A549 (cell line): ENCODE measurements around the gene RRBP1.

Experiments used
- JUN ChIP-seq, 2 experiments: fragments of >200 bp; sonication (Bioruptor Twin); formaldehyde crosslinking; IDR thresholded peaks; 2 replicates in 1 of 2; 3 replicates in 1 of 2; pipeline ENCODE4 v1.6.1; 2016 to 2017
- KDM5A ChIP-seq: fragments of 200-600 bp; sonication (generic); IDR thresholded peaks from 2 replicates; pipeline ENCODE4 v1.6.1; 2016; ENCODE audit warnings: antibody characterized with exemption, mild to moderate bottlenecking
- TF ChIP-seq, protein P1 (sequence below): fragments of >200 bp; sonication (Bioruptor Twin); formaldehyde crosslinking; IDR thresholded peaks from 3 replicates; pipeline ENCODE4 v1.5.1; 2016

DNA sequence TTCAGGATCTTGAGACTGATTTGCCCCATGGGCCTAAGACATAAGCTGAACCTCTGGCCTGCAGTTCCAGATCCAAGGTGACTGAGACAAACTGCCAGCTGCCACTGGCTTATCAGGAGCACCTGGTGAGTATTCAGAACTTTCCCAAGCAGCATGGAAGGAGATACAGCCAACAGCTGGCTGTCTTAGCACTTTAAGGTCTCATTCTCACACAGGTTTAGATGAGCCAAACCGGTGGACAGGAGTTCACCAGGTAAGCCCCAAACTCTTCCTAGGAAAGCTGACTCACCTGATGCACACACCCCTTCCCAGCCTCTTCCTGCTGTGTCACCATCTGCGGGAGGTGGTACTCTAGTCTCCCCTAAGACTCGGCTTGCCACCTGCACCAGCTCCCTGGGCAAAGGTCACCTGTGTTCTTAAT lies 17.9 kb upstream of the RRBP1 start, which contains the start of gene BANF2:
- TF ChIP-seq JUN (IDR thresholded peaks at IDR 0.05), result no peak
- TF ChIP-seq, protein P1, sequence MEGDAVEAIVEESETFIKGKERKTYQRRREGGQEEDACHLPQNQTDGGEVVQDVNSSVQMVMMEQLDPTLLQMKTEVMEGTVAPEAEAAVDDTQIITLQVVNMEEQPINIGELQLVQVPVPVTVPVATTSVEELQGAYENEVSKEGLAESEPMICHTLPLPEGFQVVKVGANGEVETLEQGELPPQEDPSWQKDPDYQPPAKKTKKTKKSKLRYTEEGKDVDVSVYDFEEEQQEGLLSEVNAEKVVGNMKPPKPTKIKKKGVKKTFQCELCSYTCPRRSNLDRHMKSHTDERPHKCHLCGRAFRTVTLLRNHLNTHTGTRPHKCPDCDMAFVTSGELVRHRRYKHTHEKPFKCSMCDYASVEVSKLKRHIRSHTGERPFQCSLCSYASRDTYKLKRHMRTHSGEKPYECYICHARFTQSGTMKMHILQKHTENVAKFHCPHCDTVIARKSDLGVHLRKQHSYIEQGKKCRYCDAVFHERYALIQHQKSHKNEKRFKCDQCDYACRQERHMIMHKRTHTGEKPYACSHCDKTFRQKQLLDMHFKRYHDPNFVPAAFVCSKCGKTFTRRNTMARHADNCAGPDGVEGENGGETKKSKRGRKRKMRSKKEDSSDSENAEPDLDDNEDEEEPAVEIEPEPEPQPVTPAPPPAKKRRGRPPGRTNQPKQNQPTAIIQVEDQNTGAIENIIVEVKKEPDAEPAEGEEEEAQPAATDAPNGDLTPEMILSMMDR, result no peak
- no peak for TF ChIP-seq KDM5A
